Left cardiac atrium (tissue), 4 donors: Measurements from ENCODE around the gene GIMAP5. TPM values are rescaled to one million over a fixed set of nuclear protein-coding genes. Genes with fewer than 3 reads are reported as not detected.

Experiments
- ATAC-seq, 2 donors: fragments of 200-7000 bp; cut with Tn5 transposase; one replicate each; pipeline ENCODE4 v1.9.1; 2020; ENCODE audit warnings: mild to moderate bottlenecking in 2 of 2, moderate library complexity in 2 of 2
- DNase-seq: peaks from one replicate; pipeline ENCODE4 v3.0.0-alpha.2; 2020
- intact Hi-C, 2 donors: fragments of 100-400 bp; cut with DNase I; formaldehyde crosslinking; loops; one replicate each; pipeline versions ENCODE4 v1.14.1 to v1.15.1; 2022 to 2023
- total RNA-seq, 2 donors: library from RNA; stranded (reverse); fragmentation: NEBNext Ultra II Directional; extraction: Animal tissue kit (Norgen Biotek cat#: 25700); gene quantifications; one replicate each; pipeline ENCODE4 v1.2.1, GENCODE V29; 2021
- donor health status: DM: no; HTN: yes; CAD: no.
- donor health status: DM: no; HTN: yes; CAD: no; lungs with severe emphysema.
- donor health status: DM: yes; HTN: yes; CAD: no.
- donor health status: Dilated cardiomyopathy.

GIMAP5 gene
- total RNA-seq, 2 donors from 2014 or later = 18.6 to 25.6 TPM

DNA sequence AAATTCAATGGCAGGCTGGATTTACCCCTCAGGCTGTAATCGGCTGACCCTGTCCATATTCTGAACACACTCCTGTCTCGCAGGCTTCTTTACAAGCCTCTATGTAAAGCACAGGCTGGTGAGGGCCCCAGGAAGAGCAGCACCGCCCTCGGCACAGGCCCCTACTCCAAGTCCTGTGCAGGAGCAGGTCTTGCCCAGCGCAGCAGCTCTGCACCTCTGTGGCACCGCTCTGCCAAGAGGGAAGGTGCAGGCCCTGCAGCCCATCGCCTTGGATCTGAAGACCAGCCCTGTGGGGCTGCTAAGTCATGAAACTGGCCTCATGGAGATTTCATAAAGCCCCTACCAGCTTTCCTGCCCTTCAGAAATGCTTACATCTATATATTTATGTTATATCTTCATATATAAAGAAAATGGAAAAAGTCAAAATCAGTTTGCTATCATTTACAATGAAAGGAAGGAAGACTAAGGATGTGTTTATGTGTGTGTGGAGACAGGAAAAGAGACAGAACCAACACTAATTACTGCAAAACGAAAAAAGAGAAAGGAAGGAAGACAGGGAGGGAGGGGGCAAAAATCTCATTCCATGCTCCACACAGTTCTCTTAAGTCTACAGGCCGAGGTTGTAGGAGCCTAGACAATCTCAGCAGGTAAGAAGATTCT is 53.3 kb downstream of the GIMAP5 start:
- ATAC-seq = no peak
- DNase-seq = no peak
- intact Hi-C loops = no loop called here

GRCh38 chr7:150791304-150791703 is 54.1 kb downstream of the GIMAP5 start:
- DNase-seq = no peak
- ATAC-seq = no peak
- intact Hi-C loops = no loop called here

GRCh38 chr7:150791746-150792452 is 54.7 kb downstream of the GIMAP5 start:
- intact Hi-C loops = no loop called here
- DNase-seq (no peak), ATAC-seq (peak; percentile 26 to 42)

Other genes with a start within 250 kb of the GIMAP5 start
- 10 to 100 TPM; 25.0 to 26.0 TPM for gene GIMAP7, start 222.5 kb upstream of the GIMAP5 start, total RNA-seq
- gene GIMAP4, start 170.0 kb upstream of the GIMAP5 start, total RNA-seq = 10 to 100 TPM; 30.2 to 40.4 TPM
- 10 to 100 TPM; 35.4 to 36.8 TPM for gene GIMAP6, start 105.0 kb upstream of the GIMAP5 start, total RNA-seq
- 1 to 10 TPM; 7.0 to 9.2 TPM for gene GIMAP2, start 51.7 kb upstream of the GIMAP5 start, total RNA-seq
- 1 to 10 TPM; 4.5 to 7.0 TPM for gene GIMAP1, start 20.8 kb upstream of the GIMAP5 start, total RNA-seq
- 100 to 1,000 TPM; 125 to 241 TPM for gene TMEM176B, start 62.9 kb downstream of the GIMAP5 start, total RNA-seq
- gene TMEM176A, start 63.4 kb downstream of the GIMAP5 start, total RNA-seq = 100 to 1,000 TPM in 1 of 2 donors, 10 to 100 TPM in 1; 92.1 to 110 TPM
- under 1 TPM; 0.21 to 0.37 TPM for gene AOC1, start 115.1 kb downstream of the GIMAP5 start, total RNA-seq
- gene KCNH2, start 240.9 kb downstream of the GIMAP5 start, total RNA-seq = 10 to 100 TPM; 59.1 to 82.1 TPM